HG02588 (cell line): ENCODE results near the gene UBXN1.

Experiments
- ATAC-seq: cut with Tn5 transposase; IDR thresholded peaks from one replicate; pipeline ENCODE4 v1.9.1; 2021; ENCODE audit warnings: mild to moderate bottlenecking, moderate library complexity; ENCODE audit not compliant: unreplicated experiment

UBXN1 gene

GRCh38 chr11:62678770-62679696 lies at the start of gene UBXN1:
Gene UBXN1 (minus strand): TSS chr11:62679073. CDS start chr11:62678923, 150 bp downstream.
- peak; percentile 68 for ATAC-seq

- ATAC-seq, result peak; percentile 14
Measured at GRCh38 chr11:62728171-62728988, 49.5 kb upstream of the UBXN1 start, which contains the start of gene TTC9C. Gene TTC9C (plus strand): TSS chr11:62728486. CDS start chr11:62728849, 363 bp downstream.

- ATAC-seq, result peak; percentile 50
Measured at GRCh38 chr11:62727872-62728170, 48.9 kb upstream of the UBXN1 start.

GRCh38 chr11:62727165-62727871 lies 48.4 kb upstream of the UBXN1 start, which contains the start of gene HNRNPUL2:
Gene HNRNPUL2 (minus strand): TSS chr11:62727457. CDS start chr11:62727156, 301 bp downstream.
- ATAC-seq, result peak; percentile 69

GRCh38 chr11:62726915-62727164 lies 48.0 kb upstream of the UBXN1 start:
- ATAC-seq, result no peak

- ATAC-seq, result peak; percentile 5
Measured at GRCh38 chr11:62726156-62726914, 47.5 kb upstream of the UBXN1 start.

- ATAC-seq, result no peak
Measured at GRCh38 chr11:62725646-62726045, 46.8 kb upstream of the UBXN1 start.

- ATAC-seq, result no peak
Measured at GRCh38 chr11:62724171-62724570, 45.3 kb upstream of the UBXN1 start.

GRCh38 chr11:62721994-62722393 lies 43.1 kb upstream of the UBXN1 start:
- ATAC-seq, result no peak

GRCh38 chr11:62719302-62719978 lies 40.6 kb upstream of the UBXN1 start:
- ATAC-seq, result no peak

- no peak for ATAC-seq
Measured at GRCh38 chr11:62716816-62717215, 37.9 kb upstream of the UBXN1 start.

GRCh38 chr11:62716206-62716605 lies 37.3 kb upstream of the UBXN1 start:
- ATAC-seq, result no peak

- no peak for ATAC-seq
Measured at GRCh38 chr11:62715150-62716130, 36.6 kb upstream of the UBXN1 start.

GRCh38 chr11:62713343-62713742 lies 34.5 kb upstream of the UBXN1 start:
- ATAC-seq, result no peak

GRCh38 chr11:62712861-62713260 lies 34.0 kb upstream of the UBXN1 start:
- ATAC-seq, result no peak

GRCh38 chr11:62712276-62712812 lies 33.5 kb upstream of the UBXN1 start:
- no peak for ATAC-seq

GRCh38 chr11:62710001-62710345 lies 31.1 kb upstream of the UBXN1 start:
- no peak for ATAC-seq

GRCh38 chr11:62709247-62710000 lies 30.6 kb upstream of the UBXN1 start:
- peak; percentile 64 for ATAC-seq
